Left renal pelvis (tissue), 4 donors: ENCODE measurements around the gene RUVBL2. TPM values are rescaled to one million over a fixed set of nuclear protein-coding genes. Genes with fewer than 3 reads are reported as not detected.
"Not testable (repeated sequence)": the region's sequence is repeated elsewhere in the genome, so short reads cannot be mapped to it uniquely, and the experiment has no call there.

Experiments
- DNase-seq, 4 donors: peaks; one replicate each; pipeline ENCODE4 v3.0.0-alpha.2; 2013; ENCODE audit warnings: low read depth in 4 of 4, low spot score in 3 of 4
- polyA plus RNA-seq, 4 donors: library from polyadenylated mRNA; unstranded; fragments of 120-200 nt; gene quantifications; one replicate each; pipeline ENCODE4 v1.2.1, GENCODE V29; 2013; ENCODE audit not compliant: insufficient read length in 4 of 4

RUVBL2 gene
- polyA plus RNA-seq, 4 donors: 51.0 to 91.7 (median 79.3) TPM

GRCh38 chr19:49038557-49039276, 45.0 kb downstream of the RUVBL2 start:
- not testable (repeated sequence) for DNase-seq

GRCh38 chr19:49039736-49040135, 46.0 kb downstream of the RUVBL2 start:
- DNase-seq: not testable (repeated sequence)

- no peak for DNase-seq
Measured at GRCh38 chr19:49042177-49042576, 48.5 kb downstream of the RUVBL2 start.

GRCh38 chr19:49042666-49043065, 49.0 kb downstream of the RUVBL2 start:
- not testable (repeated sequence) for DNase-seq

DNA sequence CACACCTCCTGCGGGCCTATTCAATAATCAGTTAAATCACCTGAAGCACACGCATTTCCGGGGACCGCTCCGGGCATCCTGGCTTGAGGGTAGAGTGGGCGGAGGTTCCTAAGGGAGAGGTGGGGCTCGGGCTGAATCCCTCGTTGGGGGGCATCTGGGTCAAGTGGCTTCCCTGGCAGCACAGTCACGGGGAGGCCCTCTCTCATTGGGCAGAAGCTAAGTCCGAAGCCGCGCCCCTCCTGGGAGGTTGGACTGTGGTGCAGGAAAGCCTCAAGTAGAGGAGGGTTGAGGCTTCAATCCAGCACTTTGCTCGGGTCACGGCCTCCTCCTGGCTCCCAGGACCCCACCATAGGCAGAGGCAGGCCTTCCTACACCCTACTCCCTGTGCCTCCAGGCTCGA, 49.9 kb downstream of the RUVBL2 start, which contains the start of gene CGB5:
Gene CGB5, plus strand, starts transcription at position 301 of the 400 bp plus-strand sequence. CDS start 362 bp downstream, outside the sequence.
- DNase-seq: not testable (repeated sequence)

GRCh38 chr19:49049011-49049410, 55.3 kb downstream of the RUVBL2 start, which contains the start of gene CGB8:
Gene CGB8 (minus strand): TSS chr19:49049111. CDS start chr19:49048739, 372 bp downstream.
- DNase-seq: not testable (repeated sequence)

DNA sequence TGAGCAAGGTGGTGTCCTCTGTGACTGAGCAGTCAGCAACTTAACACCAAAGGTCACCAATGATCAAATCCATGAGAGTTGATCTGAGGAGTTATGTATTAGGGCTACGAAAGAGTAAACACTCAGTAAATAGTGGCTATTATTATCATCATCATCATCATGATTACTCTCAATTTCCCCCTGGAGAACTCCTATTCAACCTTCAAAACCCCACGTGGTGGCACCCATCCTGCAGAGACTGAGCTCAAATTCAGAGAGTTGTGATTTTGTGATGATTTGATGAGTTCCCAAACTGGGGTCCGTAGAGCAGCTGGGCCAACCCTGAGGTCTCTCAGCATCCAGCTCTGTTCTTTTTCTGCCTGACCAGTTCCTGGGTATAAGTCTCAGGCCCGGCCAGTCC, 56.1 kb downstream of the RUVBL2 start:
- DNase-seq: not testable (repeated sequence)

DNA sequence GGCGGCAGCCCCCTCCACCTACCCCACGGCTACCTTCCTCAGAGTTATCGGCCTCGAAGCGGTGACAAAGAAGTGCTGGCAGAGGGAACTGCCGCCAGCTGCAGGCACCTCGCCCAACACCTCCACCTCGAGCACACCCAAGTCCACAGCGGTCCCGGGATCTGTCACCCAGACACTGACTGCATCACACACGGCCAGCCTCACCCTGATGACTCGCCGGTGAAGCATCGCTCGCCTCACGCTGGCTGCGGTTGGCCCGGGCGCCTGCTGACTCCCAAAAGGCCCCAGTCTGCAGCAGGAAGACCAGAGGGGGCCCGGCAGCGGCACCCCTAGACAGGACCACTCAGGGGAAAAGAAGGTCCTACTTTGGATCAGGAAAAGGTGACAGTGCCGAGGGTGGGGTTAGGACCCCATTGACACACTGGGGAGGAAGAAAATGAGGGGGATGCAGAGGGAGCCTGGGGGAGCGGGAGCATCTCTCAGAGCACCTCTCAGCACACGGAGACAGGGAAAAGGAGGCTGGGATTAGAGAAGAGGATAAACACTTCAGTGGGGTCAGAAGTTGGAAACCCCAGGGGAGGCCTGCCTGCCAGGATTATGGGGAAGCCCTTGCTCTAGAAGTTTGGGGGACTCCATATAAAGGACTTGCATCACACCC, 56.8 kb downstream of the RUVBL2 start:
- not testable (repeated sequence) for DNase-seq

DNA sequence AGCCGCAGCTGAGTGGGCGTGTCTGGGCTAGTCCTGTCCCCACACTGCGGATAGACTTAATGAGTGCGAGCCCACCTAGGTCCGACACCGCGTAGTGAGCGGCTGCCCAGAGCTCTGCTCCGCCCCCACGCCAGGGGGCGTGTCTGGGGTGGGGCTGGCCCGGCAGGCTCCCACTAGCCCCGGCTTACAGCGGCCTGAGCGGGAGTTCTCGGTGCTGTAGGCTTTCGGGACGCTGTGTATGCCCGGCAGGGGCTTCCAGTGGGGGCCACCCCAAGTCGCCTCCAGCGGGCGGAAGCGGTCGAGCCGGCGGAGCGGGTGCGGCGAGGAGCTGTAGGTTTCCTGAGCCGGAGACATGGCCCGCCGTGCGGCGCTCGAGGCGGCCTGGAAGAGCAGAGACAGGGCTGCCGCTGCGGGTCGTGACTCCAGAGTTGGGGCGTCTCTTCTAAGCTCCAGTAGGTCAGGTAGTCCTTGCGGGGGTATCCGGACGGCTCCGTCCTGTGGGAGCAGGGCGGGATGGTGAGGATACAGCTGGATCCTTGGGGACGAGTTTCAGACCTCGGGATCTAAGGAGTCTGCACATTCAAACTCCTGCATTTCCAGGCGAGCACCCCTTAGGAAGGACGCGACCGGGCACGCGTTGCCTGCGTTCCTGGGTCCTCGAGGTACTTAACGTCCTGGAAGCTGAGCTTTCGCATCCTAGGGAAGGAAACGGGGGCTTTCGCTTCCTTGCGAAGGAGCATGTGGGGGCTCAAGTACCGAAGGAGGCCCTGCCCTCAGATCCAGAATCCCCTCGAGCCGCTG, 62.6 kb downstream of the RUVBL2 start:
- DNase-seq: no peak

DNA sequence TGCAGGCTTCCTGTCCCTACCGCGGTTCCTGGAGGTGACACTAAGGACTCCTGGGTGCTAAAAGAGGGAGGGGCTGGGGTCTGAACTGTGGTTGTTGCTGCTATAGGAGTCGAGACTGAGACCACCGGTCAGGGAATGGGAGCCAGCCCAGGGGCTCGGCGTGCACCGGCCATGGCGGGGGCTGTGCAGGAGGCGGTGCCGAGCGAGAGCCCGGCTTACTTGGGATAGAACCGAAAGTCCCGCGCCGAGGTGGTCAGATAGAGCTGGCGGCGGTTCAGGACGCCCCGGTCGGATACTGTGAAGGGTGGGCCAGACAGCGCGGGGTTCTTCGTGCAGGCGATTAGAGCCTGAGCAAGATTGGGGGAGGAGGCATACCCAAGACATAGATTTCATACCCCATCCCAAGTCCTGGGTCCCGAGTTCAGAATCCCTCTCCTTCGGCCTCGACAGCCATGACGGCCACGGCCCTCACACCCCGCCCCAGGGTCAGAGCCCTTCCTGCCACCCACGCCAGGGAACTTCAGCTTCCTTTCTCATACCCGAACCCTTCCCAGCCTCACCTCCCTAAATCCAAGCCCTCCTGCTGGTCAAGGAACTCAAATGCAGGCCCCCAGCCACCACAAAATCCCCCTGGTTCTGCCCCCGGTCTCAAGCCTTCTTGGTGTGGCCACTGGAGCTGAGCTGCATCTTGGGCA, 63.4 kb downstream of the RUVBL2 start:
- DNase-seq: not testable (repeated sequence)

- no peak for DNase-seq
Measured at GRCh38 chr19:49057636-49058234, 64.0 kb downstream of the RUVBL2 start, which contains the start of gene CGB7. Gene CGB7 (minus strand): TSS chr19:49057749. CDS start chr19:49055375, 2,374 bp downstream.

- DNase-seq: no peak
Measured at GRCh38 chr19:49058562-49058961, 64.9 kb downstream of the RUVBL2 start.

DNA sequence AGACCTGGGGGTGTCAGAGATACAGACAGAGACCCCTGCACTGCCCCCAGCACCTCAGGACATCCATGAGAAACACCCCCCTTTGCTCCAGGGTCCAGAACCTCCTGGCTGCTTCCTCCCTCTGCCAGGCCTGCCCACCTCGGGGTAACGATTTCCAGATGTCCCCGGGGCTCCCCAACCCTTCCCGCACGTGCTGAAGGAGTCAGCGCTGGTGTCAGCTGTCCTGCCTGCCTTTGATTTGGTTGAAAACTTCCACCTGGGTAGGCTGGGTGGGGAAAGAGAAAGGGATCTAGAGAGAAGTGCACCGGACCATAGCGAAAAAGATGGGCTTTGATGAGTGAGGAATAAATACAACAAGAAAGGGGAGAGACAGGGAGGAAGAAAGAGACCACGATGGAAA, 65.4 kb downstream of the RUVBL2 start:
- DNase-seq: no peak

DNA sequence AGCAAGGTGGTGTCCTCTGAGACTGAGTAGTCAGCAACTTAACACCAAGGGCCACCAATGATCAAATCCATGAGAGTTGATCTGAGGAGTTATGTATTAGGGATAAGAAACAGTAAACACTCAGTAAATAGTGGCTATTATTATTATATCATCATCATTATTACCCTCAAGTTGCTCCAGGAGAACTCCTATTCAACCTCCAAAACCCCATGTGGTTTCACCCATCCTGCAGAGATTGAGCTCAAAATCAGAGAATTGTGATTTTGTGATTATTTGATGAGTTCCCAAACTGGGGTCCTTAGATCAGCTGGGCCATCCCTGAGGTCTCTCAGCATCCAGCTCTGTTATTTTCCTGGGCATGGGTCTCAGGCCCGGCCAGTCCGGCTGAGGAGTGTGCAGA, 67.3 kb downstream of the RUVBL2 start:
- DNase-seq: no peak

DNA sequence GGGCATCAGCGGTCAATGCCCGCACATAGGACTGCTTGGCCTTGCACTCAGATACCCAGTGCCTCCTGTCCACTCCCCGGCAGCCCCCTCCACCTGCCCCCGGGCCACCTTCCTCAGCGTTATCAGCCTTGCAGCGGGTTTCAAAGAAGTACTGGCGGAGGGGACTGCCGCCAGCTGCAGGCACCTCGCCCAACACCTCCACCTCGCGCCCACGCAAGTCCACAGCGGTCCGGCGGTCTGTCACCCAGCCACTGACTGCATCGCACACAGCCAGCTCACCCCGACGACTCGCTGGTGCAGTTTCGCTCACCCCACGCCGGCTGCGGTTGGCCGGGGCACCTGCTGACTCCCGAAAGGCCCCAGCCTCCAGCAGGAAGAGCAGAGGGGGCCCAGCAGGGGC, 67.8 kb downstream of the RUVBL2 start:
- DNase-seq: no peak

GRCh38 chr19:49064029-49064629, 70.4 kb downstream of the RUVBL2 start:
- DNase-seq: no peak

- DNase-seq: no peak
Measured at GRCh38 chr19:49064768-49065611, 71.3 kb downstream of the RUVBL2 start, which contains the start of gene NTF4. Gene NTF4 (minus strand): TSS chr19:49064818. CDS start chr19:49061997, 2,821 bp downstream.
